GM18868 (cell line): ENCODE results near the gene CDCA4.

ENCODE experiments used
- ATAC-seq: cut with Tn5 transposase; IDR thresholded peaks from one replicate; pipeline ENCODE4 v1.9.1; 2021; ENCODE audit warnings: mild to moderate bottlenecking, moderate library complexity; ENCODE audit not compliant: unreplicated experiment

Gene CDCA4

GRCh38 chr14:104966981-104967385 lies 53.9 kb downstream of the CDCA4 start:
- no peak for ATAC-seq

GRCh38 chr14:104966261-104966865 lies 54.5 kb downstream of the CDCA4 start:
- no peak for ATAC-seq

- ATAC-seq = no peak
Observed at GRCh38 chr14:104965561-104966231, 55.2 kb downstream of the CDCA4 start.

DNA sequence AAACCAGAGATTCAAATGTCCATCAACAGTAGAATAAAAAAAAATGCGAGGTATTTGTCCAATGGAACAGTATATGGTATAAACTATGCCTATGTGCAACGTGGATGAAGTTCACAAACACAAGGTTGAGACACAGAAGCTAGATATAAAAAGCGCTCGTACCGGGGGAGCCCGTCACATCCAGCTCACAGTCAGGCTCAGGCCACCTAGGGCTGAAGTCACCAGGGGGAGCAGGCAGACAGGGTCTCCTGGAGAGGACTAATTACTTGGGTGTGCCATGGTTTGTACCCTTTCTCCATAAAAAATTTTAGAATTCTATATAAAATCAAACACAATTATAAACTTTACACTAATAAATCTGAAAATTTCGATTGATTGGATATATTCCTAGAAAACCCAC lies 56.3 kb downstream of the CDCA4 start:
- no peak for ATAC-seq
